GM20431 (cell line): ENCODE results near the gene CEP164.

ENCODE experiments used
- in situ Hi-C: fragments of 300-500 bp; cut with MseI, MboI; formaldehyde crosslinking; loops from one replicate; pipeline ENCODE4 v1.15.0; 2020; ENCODE audit warnings: low sequenced_read_pairs; ENCODE audit not compliant: unreplicated experiment

Gene CEP164

GRCh38 chr11:117457031-117457785 is 129.6 kb downstream of the CEP164 start:
- in situ Hi-C loops, result no loop called here

DNA sequence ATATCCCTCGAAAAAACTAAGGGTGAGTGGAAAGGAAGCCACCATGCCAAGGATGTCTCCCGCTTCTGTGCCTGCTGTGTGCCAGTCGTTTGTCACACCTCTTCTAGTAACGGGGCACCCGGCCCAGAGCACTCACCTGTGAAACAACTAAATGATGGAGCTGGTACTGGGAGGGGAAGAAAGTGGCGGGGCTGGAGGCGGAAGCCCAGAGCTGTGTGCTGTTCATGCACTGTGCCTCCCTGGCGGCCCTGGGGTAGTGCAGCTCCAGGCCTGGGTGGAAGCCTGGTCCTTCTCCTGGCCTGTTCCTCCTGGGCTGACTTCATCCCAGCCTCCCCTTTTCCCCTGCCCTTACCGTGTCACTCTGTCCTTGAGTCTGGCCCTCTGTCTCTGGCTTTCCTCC is 130.2 kb downstream of the CEP164 start:
- in situ Hi-C loops, result no loop called here

- in situ Hi-C loops, result no loop called here
Measured at GRCh38 chr11:117458275-117459122, 130.8 kb downstream of the CEP164 start.

- in situ Hi-C loops, result no loop called here
Measured at GRCh38 chr11:117459123-117459978, 131.7 kb downstream of the CEP164 start.

DNA sequence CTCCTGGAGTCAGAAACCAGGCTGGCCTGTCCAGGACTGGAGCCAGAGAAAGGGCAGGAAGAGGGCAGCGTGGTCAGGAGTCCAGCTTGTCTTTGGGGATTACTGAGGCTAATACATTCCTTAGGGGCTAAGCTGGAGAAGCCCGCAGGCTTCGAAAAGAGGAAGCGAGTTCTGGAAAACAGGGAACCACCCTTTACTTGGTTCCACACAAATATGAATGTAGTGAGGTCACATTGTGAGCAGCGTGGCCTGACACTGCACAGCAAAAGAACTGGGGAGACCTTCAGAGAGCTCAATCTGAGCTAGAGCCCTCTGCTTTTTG is 132.3 kb downstream of the CEP164 start:
- in situ Hi-C loops, result no loop called here

- in situ Hi-C loops, result no loop called here
Measured at GRCh38 chr11:117461396-117462182, 133.9 kb downstream of the CEP164 start.

- in situ Hi-C loops, result no loop called here
Measured at GRCh38 chr11:117462183-117462863, 134.7 kb downstream of the CEP164 start.

GRCh38 chr11:117462864-117463247 is 135.2 kb downstream of the CEP164 start:
- in situ Hi-C loops, result no loop called here
